GM12878 (cell line): Measurements from ENCODE around the gene RRN3.
"Not testable (repeated sequence)": the region's sequence is repeated elsewhere in the genome, so short reads cannot be mapped to it uniquely, and the experiment has no call there.

Experiments used
- CEBPZ ChIP-seq: fragments of 150-350 bp; IDR thresholded peaks from 2 replicates; pipeline ENCODE4 v1.6.1; 2016; ENCODE audit warnings: low read depth, low read length
- CHD2 ChIP-seq: IDR thresholded peaks from 2 replicates; pipeline ENCODE4 v1.6.1; 2011; ENCODE audit warnings: low read depth, low read length, improper control_type of control experiment, borderline replicate concordance
- EZH2 ChIP-seq: IDR thresholded peaks from 2 replicates; pipeline ENCODE4 v1.6.1; 2012; ENCODE audit warnings: low read depth, mild to moderate bottlenecking, control low read depth, inconsistent platforms, low read length, borderline replicate concordance; ENCODE audit not compliant: control insufficient read depth
- NRF1 ChIP-seq: conservative IDR thresholded peaks from 2 replicates; pipeline ENCODE4 v1.6.1; 2011; ENCODE audit warnings: mild to moderate bottlenecking, low read depth, low read length, improper control_type of control experiment
- POLR2A ChIP-seq: IDR thresholded peaks from 2 replicates; pipeline ENCODE4 v1.6.1; 2011; ENCODE audit warnings: low read depth, mild to moderate bottlenecking, low read length
- RFX5 ChIP-seq: IDR thresholded peaks from 2 replicates; pipeline ENCODE4 v1.6.1; 2011; ENCODE audit warnings: low read depth, low read length, improper control_type of control experiment
- SREBF1 ChIP-seq: IDR thresholded peaks from 2 replicates; pipeline ENCODE4 v1.6.1; 2012; ENCODE audit warnings: mild to moderate bottlenecking, low read length
- TAF1 ChIP-seq: IDR thresholded peaks from 2 replicates; pipeline ENCODE4 v1.6.1; 2011; ENCODE audit warnings: mild to moderate bottlenecking, low read depth, low read length, borderline replicate concordance
- ZNF274 ChIP-seq: IDR thresholded peaks from one replicate; pipeline ENCODE4 v1.8.0; 2011; ENCODE audit not compliant: insufficient read length, insufficient read depth
- TF ChIP-seq, protein P1 (sequence below), 3 experiments: IDR thresholded peaks in 2 of 3; conservative IDR thresholded peaks in 1 of 3; 2 replicates each; pipeline ENCODE4 v1.5.1; 2011; ENCODE audit warnings: low read depth in 3 of 3, low read length in 3 of 3, mild to moderate bottlenecking in 3 of 3, control low read depth in 2 of 3, moderate library complexity in 2 of 3, inconsistent platforms in 1 of 3, mixed read lengths in 1 of 3; ENCODE audit not compliant: control insufficient read depth in 2 of 3, insufficient read depth in 1 of 3; ENCODE audit errors: extremely low read depth in 1 of 3
- TF ChIP-seq, protein P2 (sequence below): IDR thresholded peaks from 2 replicates; pipeline ENCODE4 v1.6.1; 2012; ENCODE audit warnings: mild to moderate bottlenecking, low read depth, low read length

GRCh38 chr16:15028345-15028715 is 65.7 kb downstream of the RRN3 start:
- not testable (repeated sequence) for TF ChIP-seq RFX5, POLR2A, ZNF274, TAF1, CHD2, EZH2, NRF1, CEBPZ, SREBF1
- TF ChIP-seq, protein P1, sequence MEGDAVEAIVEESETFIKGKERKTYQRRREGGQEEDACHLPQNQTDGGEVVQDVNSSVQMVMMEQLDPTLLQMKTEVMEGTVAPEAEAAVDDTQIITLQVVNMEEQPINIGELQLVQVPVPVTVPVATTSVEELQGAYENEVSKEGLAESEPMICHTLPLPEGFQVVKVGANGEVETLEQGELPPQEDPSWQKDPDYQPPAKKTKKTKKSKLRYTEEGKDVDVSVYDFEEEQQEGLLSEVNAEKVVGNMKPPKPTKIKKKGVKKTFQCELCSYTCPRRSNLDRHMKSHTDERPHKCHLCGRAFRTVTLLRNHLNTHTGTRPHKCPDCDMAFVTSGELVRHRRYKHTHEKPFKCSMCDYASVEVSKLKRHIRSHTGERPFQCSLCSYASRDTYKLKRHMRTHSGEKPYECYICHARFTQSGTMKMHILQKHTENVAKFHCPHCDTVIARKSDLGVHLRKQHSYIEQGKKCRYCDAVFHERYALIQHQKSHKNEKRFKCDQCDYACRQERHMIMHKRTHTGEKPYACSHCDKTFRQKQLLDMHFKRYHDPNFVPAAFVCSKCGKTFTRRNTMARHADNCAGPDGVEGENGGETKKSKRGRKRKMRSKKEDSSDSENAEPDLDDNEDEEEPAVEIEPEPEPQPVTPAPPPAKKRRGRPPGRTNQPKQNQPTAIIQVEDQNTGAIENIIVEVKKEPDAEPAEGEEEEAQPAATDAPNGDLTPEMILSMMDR (IDR thresholded peaks at IDR 0.05 in 2 of 3, conservative IDR thresholded peaks at IDR 0.05 in 1 of 3; ENCODE audit: control insufficient read depth in 2 of 3, extremely low read depth in 1 of 3, insufficient read depth in 1 of 3, low read depth in 3 of 3, low read length in 3 of 3): not testable (repeated sequence)
- TF ChIP-seq, protein P2, sequence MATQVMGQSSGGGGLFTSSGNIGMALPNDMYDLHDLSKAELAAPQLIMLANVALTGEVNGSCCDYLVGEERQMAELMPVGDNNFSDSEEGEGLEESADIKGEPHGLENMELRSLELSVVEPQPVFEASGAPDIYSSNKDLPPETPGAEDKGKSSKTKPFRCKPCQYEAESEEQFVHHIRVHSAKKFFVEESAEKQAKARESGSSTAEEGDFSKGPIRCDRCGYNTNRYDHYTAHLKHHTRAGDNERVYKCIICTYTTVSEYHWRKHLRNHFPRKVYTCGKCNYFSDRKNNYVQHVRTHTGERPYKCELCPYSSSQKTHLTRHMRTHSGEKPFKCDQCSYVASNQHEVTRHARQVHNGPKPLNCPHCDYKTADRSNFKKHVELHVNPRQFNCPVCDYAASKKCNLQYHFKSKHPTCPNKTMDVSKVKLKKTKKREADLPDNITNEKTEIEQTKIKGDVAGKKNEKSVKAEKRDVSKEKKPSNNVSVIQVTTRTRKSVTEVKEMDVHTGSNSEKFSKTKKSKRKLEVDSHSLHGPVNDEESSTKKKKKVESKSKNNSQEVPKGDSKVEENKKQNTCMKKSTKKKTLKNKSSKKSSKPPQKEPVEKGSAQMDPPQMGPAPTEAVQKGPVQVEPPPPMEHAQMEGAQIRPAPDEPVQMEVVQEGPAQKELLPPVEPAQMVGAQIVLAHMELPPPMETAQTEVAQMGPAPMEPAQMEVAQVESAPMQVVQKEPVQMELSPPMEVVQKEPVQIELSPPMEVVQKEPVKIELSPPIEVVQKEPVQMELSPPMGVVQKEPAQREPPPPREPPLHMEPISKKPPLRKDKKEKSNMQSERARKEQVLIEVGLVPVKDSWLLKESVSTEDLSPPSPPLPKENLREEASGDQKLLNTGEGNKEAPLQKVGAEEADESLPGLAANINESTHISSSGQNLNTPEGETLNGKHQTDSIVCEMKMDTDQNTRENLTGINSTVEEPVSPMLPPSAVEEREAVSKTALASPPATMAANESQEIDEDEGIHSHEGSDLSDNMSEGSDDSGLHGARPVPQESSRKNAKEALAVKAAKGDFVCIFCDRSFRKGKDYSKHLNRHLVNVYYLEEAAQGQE: not testable (repeated sequence)
